Esophagus squamous epithelium (tissue), 5 donors: Measurements from ENCODE around the gene MSL1. TPM values are rescaled to one million over a fixed set of nuclear protein-coding genes. Genes with fewer than 3 reads are reported as not detected.

Source experiments
- DNase-seq: peaks from one replicate; lab custom pipeline; 2025; lab: John Stamatoyannopoulos, UW
- H3K27ac ChIP-seq, 4 donors: fragments of 200-600 bp; sonication (generic); one replicate each; pipeline ENCODE4 v1.5.1; 2016 to 2019; ENCODE audit warnings: mild to moderate bottlenecking in 1 of 4
- H3K27me3 ChIP-seq, 4 donors: fragments of 200-600 bp; sonication (generic); 1 replicate in 3 of 4; 2 replicates in 1 of 4; pipeline versions ENCODE4 v1.5.1 to v1.6.0; 2017 to 2021; ENCODE audit warnings: antibody characterized with exemption in 1 of 4
- H3K36me3 ChIP-seq, 3 donors: fragments of 200-600 bp; sonication (generic); one replicate each; pipeline ENCODE4 v1.5.1; 2016 to 2019
- H3K4me1 ChIP-seq, 3 donors: fragments of 200-600 bp; sonication (generic); one replicate each; pipeline ENCODE4 v1.5.1; 2017 to 2019
- H3K4me3 ChIP-seq, 4 donors: fragments of 200-600 bp; sonication (generic); 1 replicate in 3 of 4; 2 replicates in 1 of 4; pipeline ENCODE4 v1.5.1; 2016 to 2019; ENCODE audit warnings: mild to moderate bottlenecking in 2 of 4, moderate library complexity in 1 of 4
- H3K9me3 ChIP-seq, 3 donors: fragments of 200-600 bp; sonication (generic); one replicate each; pipeline ENCODE4 v1.5.1; 2016 to 2019
- POLR2A ChIP-seq, 4 donors: fragments of 450-650 bp; IDR thresholded peaks; one replicate each; pipeline ENCODE4 v1.6.1; 2017; ENCODE audit warnings: antibody characterized with exemption in 4 of 4, mild to moderate bottlenecking in 4 of 4, moderate library complexity in 3 of 4
- WGBS, 2 donors: methylation state at CpG; one replicate each; pipeline ENCODE4 v1.1.5; 2018; 5-methylcytosine and 5-hydroxymethylcytosine counted together
- intact Hi-C: fragments of 100-400 bp; cut with DNase I; formaldehyde crosslinking; loops from one replicate; pipeline ENCODE4 v1.15.0; 2022
- total RNA-seq, 4 donors: library from RNA; depleted of rRNA; stranded (reverse); fragments of >200 nt; gene quantifications; one replicate each; pipeline ENCODE4 v1.1.0, GENCODE V29; 2016
- TF ChIP-seq, protein P1 (sequence below), 6 experiments: fragments of 450-650 bp in 4 of 6; fragments of 200-600 bp in 2 of 6; sonication (generic) in 2 of 6; IDR thresholded peaks; one replicate each; pipeline ENCODE4 v1.5.1; 2016 to 2019; ENCODE audit warnings: antibody characterized with exemption in 6 of 6, mild to moderate bottlenecking in 4 of 6, moderate library complexity in 4 of 6
- donor health status: DM: yes; HTN: yes; CAD: no.

MSL1 gene
- total RNA-seq, 4 donors from 2014 or later: 41.5 to 59.9 (median 51.5) TPM

DNA sequence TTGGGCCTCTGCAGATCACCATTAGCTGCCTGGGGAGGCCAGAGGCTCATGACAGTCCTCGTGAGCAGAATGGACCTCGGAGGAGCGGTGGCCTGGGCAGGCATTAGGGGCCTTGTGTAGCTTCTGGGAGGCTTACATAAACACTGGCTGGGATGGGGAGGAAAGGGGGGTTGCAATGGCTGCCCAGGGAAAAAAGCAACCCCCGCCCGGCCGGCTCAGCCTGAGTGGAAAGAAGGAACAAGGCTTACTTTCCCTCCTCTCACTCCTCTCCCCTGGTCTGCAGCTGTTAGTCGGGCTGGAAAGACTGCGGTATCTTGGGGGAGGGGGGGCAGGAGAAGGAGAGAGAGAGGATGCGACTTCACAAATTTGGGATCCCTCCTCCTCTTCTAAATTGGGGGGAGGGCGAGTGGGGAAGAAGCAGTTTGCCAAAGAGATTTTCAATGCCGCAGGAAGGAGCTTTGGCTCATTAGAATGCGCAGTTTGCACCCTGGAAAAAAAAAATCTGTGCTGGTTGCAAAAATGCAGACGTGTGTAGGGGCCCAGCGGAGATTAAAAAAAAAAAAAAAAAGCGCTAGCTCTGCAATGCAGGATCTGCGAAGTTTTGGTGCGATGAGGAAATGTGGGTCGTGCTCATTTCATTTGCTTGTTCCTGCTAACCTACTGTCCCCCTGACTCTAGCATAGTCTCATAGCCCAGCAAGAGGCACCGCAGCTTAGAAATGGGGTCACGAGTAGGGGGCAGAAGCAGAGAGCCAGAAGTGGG is 14.8 kb upstream of the MSL1 start:
- no peak for TF ChIP-seq POLR2A (IDR thresholded peaks at IDR 0.05)
- TF ChIP-seq, protein P1, sequence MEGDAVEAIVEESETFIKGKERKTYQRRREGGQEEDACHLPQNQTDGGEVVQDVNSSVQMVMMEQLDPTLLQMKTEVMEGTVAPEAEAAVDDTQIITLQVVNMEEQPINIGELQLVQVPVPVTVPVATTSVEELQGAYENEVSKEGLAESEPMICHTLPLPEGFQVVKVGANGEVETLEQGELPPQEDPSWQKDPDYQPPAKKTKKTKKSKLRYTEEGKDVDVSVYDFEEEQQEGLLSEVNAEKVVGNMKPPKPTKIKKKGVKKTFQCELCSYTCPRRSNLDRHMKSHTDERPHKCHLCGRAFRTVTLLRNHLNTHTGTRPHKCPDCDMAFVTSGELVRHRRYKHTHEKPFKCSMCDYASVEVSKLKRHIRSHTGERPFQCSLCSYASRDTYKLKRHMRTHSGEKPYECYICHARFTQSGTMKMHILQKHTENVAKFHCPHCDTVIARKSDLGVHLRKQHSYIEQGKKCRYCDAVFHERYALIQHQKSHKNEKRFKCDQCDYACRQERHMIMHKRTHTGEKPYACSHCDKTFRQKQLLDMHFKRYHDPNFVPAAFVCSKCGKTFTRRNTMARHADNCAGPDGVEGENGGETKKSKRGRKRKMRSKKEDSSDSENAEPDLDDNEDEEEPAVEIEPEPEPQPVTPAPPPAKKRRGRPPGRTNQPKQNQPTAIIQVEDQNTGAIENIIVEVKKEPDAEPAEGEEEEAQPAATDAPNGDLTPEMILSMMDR (IDR thresholded peaks at IDR 0.05): no peak
- Histone ChIP-seq H3K36me3 (no peaks in the 10 kb centered on the region), H3K27me3 (no peaks in the 10 kb centered on the region), H3K9me3 (no peaks in the 10 kb centered on the region), H3K4me1 (peaks cover 82 to 100% (median 98%) of the 10 kb centered on the region in 3 donors), H3K27ac (peak overlapping the region; percentile 86 to 100 (median 98)), H3K4me3 (peak overlapping the region in 1 of 4 donors; percentile 32)
- intact Hi-C loops: no loop called here
- 53 to 54% methylated on average over 17 to 18 of the region's 20 CpGs for WGBS, 2 donors
- DNase-seq: no peak

DNA sequence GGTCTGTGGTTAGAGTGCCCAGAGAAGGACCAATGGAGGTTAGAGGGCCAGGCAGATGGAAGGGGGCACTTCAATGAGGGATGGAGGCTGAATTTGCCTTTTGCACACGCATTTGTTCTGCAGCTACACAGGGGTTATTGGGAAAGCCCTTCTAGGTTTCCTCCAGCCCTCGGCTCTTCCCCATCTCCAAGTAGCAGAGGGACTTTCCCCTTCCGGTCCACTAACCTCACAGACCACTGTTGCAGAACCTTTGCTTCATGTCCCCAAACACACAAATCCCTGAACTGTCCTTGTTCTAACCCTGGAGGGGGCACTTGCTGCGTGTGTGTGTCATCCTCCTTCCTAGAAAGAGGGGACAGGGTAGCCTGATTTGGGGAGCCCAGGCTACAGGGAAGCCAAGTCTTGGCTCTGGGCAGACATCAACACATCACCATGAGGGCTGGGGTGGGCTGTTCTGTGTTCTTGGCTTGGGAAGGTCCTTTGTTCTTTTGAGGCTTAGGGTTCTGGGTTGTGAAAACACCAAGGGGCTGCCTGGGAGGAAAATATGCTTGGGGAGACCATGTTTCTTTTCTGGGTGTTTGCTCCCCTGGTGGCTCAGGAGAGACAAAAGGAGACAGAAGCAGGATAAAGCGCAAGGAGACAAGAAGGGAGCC is 14.1 kb upstream of the MSL1 start:
- 39 to 59% methylated on average over 4 to 5 of the region's 5 CpGs for WGBS, 2 donors

DNA sequence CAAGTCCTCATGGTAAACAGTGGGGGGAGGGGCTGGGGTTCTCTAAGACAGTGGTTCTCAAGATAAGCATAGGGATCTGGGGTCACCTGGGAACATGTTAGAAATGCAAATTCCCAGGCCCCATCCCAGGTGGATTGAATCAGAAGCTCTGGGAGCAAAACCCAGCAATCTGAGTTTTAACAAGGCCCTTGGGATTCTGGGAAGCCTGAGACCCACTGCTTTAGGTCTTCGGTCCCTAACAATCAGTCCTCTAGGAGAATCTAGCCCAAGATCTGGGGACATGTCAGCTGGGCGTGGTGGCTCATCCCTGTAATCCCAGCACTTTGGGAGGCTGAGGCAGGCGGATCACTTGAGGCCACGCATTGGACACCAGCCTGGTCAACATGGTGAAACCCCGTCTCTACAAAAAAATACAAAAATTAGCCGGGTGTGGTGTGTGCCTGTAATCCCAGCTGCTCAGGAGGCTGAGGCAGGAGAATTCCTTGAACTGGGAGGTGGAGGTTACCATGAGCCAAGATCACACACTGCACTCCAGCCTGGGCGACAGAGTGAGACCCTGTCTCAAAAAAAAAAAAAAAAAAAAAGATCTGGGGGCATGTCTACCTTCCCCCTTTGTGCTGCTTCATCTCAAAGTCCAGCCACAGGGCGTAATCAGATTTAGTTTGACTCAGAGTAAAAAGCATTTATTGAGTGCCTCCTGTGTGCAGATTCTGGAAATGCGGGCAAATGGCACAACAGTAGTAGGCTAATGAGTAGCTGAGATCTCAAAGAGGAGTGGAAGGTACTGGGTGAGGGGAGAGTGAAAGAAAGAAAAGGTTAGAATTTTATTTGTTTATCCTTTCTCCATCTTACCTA is 12.6 kb upstream of the MSL1 start:
- no peaks in the 10 kb centered on the region for H3K9me3 ChIP-seq
- H3K27ac ChIP-seq: peak overlapping the region; percentile 86 to 100 (median 98)
- 75 to 92% methylated on average over 4 to 5 of the region's 9 CpGs for WGBS, 2 donors
- intact Hi-C loops: no loop called here
- H3K4me1 ChIP-seq: peaks cover 80 to 100% (median 97%) of the 10 kb centered on the region in 3 donors
- DNase-seq: no peak
- H3K4me3 ChIP-seq: no peak overlapping the region
- H3K36me3 ChIP-seq: no peaks in the 10 kb centered on the region
- H3K27me3 ChIP-seq: no peaks in the 10 kb centered on the region
- no peak for TF ChIP-seq POLR2A (IDR thresholded peaks at IDR 0.05)
- TF ChIP-seq, protein P1 (IDR thresholded peaks at IDR 0.05): peak in 4 of 6 experiments; percentile 6 to 43 (median 27)

More for the DNA sequence above, 14.1 kb upstream of the MSL1 start:
- intact Hi-C loops: no loop called here
- no peak for DNase-seq
- Histone ChIP-seq H3K27me3 (no peaks in the 10 kb centered on the region), H3K27ac (peak overlapping the region; percentile 86 to 100 (median 98)), H3K36me3 (no peaks in the 10 kb centered on the region), H3K4me1 (peaks cover 86 to 100% (median 98%) of the 10 kb centered on the region in 3 donors), H3K4me3 (peak overlapping the region in 2 of 4 donors; percentile 15 to 32), H3K9me3 (no peaks in the 10 kb centered on the region)
- TF ChIP-seq, protein P1 (IDR thresholded peaks at IDR 0.05): no peak
- TF ChIP-seq POLR2A (IDR thresholded peaks at IDR 0.05): peak in 1 of 4 donors; percentile 75

DNA sequence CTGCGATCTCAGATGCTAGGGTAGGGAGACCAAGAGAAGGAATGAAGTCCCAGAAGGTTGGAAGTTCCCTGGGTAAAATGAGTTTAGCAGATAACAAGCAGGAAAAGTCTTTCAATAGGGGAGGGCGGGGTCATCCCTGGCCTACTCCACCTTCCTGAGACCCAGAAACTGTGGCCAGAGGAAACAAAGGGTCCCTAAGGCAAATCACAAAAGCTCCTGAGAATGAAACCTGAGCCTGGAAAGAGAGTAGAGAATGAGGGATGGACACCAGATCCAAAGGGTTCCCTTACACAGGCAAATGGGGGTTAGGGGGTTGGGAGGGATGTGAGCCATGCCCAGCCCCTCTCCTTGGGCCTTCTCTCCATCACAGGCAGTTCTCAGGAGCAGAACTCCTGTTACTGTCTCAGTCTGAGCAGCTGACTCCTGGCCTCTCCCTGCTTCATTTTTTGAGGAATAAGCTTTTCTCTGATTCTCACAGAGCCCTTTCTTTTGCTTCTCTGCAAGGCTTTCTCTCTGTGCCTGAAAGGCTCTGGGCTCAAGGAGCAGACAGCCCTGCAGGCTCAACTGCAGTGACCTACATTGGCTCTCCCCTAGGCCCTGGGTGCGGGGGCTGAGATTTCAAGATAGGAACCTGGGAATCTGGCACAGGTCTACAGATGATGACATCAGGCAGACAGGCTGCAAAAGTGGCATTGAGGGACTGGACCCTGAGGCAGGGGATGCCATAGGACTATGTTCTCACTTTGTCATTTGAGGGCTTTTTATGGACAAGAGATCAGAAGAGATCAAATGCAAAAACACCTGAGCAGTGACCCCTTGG is 11.5 kb upstream of the MSL1 start:
- 74 to 79% methylated on average over 2 to 3 of the region's 3 CpGs for WGBS, 2 donors
- H3K27me3 ChIP-seq: no peaks in the 10 kb centered on the region
- intact Hi-C loops: loop anchor here (5.0 to 10.0 kb wide), 2 partner anchors 45 to 57 kb away; partner anchors contain the start of gene THRA
- DNase-seq: no peak
- H3K9me3 ChIP-seq: no peaks in the 10 kb centered on the region
- no peak overlapping the region for H3K4me3 ChIP-seq
- peaks cover 71 to 99% (median 88%) of the 10 kb centered on the region in 3 donors for H3K4me1 ChIP-seq
- TF ChIP-seq, protein P1 (IDR thresholded peaks at IDR 0.05): no peak
- no peak for TF ChIP-seq POLR2A (IDR thresholded peaks at IDR 0.05)
- no peaks in the 10 kb centered on the region for H3K36me3 ChIP-seq
- peak overlapping the region; percentile 86 to 100 (median 96) for H3K27ac ChIP-seq
